ENCODE measurements around the gene PFKFB3.

PFKFB3 gene

GRCh38 chr10:6274040-6274439, 71.3 kb downstream of the PFKFB3 start:
- DNase-seq (ENCODE audit: low spot score), result no peak
- TF ChIP-seq, protein P1, sequence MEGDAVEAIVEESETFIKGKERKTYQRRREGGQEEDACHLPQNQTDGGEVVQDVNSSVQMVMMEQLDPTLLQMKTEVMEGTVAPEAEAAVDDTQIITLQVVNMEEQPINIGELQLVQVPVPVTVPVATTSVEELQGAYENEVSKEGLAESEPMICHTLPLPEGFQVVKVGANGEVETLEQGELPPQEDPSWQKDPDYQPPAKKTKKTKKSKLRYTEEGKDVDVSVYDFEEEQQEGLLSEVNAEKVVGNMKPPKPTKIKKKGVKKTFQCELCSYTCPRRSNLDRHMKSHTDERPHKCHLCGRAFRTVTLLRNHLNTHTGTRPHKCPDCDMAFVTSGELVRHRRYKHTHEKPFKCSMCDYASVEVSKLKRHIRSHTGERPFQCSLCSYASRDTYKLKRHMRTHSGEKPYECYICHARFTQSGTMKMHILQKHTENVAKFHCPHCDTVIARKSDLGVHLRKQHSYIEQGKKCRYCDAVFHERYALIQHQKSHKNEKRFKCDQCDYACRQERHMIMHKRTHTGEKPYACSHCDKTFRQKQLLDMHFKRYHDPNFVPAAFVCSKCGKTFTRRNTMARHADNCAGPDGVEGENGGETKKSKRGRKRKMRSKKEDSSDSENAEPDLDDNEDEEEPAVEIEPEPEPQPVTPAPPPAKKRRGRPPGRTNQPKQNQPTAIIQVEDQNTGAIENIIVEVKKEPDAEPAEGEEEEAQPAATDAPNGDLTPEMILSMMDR (IDR thresholded peaks at IDR 0.05; ENCODE audit: extremely low read depth, missing control alignments), result no peak

DNA sequence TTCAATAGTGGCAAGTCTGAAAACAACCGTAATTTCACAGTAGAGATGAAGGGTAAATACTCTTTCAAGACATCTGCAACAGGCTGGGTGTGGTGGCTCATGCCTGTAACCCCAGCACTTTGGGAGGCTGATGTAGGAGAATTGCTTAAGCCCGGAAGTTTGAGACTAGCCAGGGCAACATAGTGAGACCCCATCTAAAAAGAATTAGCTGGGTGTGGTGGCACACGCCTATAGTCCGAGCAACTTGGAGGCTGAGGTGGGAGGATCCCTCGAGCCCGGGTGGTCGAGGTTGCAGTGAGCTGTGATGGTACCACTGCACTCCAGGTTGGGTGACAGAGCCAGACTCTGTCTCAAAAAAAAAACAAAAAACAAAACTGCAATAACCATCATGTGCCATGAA, 71.8 kb downstream of the PFKFB3 start:
- no peak for DNase-seq (ENCODE audit: low spot score)
- TF ChIP-seq, protein P1 (IDR thresholded peaks at IDR 0.05; ENCODE audit: extremely low read depth, missing control alignments), result no peak

DNA sequence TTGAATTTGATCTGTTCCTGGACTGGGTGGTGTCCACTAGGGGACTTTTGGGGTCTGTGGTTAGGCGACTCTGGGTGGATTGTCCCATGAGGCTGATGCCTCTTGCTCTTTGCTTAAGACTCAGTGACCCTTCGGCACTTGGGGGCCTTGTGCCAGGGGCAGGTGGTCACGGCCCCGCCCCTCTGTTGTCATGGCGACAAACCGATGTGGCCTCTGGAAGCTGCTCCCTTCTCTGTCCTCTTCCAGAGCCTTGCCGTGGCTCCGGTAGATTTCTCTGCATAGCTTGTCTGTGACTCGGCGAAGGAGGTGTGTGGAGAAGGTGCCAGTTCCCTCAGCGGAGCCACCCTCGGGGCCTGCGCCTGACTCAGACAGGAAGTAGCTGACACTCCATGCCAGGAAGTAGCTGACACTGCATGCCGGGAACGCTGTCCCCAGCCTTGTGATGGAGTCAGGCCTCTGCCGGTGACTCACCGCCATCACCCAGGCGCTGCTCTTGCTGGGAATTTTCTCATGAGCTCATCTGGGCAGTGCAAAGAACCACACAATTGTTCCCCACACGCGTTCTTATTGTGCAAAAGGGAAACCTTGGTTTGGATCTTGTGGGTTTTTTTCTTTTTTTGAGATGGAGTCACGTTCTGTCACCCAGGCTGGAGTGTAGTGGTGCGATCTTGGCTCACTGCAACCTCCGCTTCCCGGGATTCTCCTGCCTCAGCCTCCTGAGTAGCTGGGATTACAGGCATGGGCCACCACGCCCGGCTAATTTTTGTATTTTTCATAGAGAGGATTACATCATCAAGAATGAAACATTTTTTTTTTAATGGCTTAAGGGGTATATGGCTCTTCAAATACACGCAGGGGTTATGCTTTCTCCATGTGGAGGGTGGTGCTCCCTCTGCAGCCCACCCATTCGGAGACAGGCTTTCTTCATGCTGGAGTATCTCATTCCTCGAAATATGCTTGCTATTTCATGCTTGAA, 72.6 kb downstream of the PFKFB3 start:
- TF ChIP-seq, protein P1 (IDR thresholded peaks at IDR 0.05; ENCODE audit: extremely low read depth, missing control alignments), result no peak
- DNase-seq (ENCODE audit: low spot score), result peak; percentile 77

DNA sequence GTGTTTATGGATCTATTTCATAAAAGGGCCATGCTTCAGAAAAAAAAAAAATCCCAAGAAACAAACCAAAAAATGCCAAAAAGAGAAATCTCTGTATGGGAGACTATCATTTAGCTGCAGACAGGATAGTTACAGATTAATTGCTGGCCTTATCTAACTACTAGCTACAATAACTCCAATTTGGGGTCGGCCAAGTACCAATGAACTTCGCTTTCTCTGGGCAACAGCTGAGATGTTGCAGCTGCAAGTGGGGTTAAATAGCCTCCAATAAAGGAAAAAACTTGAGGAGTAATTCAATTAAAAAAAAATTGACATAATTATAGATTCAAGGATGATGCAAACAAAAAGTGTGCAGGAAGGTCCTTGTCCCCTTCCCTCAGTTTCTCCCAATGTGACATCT, 73.6 kb downstream of the PFKFB3 start:
- DNase-seq (ENCODE audit: low spot score), result no peak
- TF ChIP-seq, protein P1 (IDR thresholded peaks at IDR 0.05; ENCODE audit: extremely low read depth, missing control alignments), result no peak

- no peak for DNase-seq (ENCODE audit: low spot score)
- TF ChIP-seq, protein P1 (IDR thresholded peaks at IDR 0.05; ENCODE audit: extremely low read depth, missing control alignments), result no peak
Measured at GRCh38 chr10:6278519-6279120, 75.9 kb downstream of the PFKFB3 start.

DNA sequence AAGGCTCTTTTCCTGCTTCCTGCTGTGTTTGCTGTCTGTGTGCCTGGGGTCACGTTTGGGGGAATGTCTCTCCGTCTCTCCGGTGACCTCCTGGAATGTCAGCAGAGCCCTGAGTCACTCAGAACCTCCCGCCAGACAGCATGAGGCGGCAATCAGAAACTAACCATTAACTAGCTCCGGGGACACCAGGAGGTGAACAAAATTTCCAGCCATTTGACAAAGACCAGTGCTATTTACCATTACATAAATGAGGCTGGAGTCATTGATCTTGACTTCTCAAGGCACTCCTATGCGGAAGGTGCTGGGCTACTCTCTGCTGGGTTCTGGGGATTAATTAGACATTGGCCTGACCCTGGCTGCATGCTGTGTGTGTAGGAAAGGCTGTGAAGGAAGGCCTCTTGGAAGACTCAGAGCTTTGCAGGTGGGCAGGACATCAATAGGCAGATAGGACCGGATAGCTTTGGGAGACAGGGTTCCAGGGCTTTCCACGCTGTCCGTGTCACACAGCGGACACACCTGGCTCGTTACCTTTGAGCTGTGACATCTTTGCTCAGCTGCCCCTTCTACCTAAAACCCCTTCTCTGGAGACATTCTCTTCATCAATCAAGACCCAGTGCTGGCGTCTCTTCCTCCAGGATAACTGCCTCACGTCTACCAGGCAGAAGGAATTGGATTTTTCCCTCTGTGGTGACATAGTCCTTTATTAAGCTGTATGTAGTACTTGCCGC, 77.0 kb downstream of the PFKFB3 start:
- no peak for DNase-seq (ENCODE audit: low spot score)
- TF ChIP-seq, protein P1 (IDR thresholded peaks at IDR 0.05; ENCODE audit: extremely low read depth, missing control alignments), result no peak

Measured in GM20000 (cell line).